Mesothelial cell of epicardium (in vitro differentiated cells): ENCODE results near the gene SMAD3. TPM values are rescaled to one million over a fixed set of nuclear protein-coding genes. Genes with fewer than 3 reads are reported as not detected.

ENCODE experiments used
- DNase-seq, 2 experiments: peaks; one replicate each; pipeline ENCODE4 v3.0.0; 2021; ENCODE audit warnings: low spot score in 2 of 2; ENCODE audit not compliant: unreplicated experiment in 2 of 2
- H3K27ac Mint-ChIP-seq: 2 replicates; pipeline ENCODE4 v1.8.0; 2021; ENCODE audit warnings: mixed read lengths
- H3K27me3 Mint-ChIP-seq: 2 replicates; pipeline ENCODE4 v1.8.0; 2021; ENCODE audit warnings: low read depth, mixed read lengths
- H3K36me3 Mint-ChIP-seq: 2 replicates; pipeline ENCODE4 v1.8.0; 2021; ENCODE audit warnings: mixed read lengths
- H3K4me1 Mint-ChIP-seq: 2 replicates; pipeline ENCODE4 v1.8.0; 2021; ENCODE audit warnings: mixed read lengths
- H3K4me3 Mint-ChIP-seq: 2 replicates; pipeline ENCODE4 v1.8.0; 2021; ENCODE audit warnings: mild to moderate bottlenecking, moderate library complexity, mixed read lengths
- H3K9me3 Mint-ChIP-seq: 2 replicates; pipeline ENCODE4 v1.8.0; 2021; ENCODE audit warnings: mixed read lengths
- CTCF ChIP-seq: fragments of 200-600 bp; sonication (generic); IDR thresholded peaks from one replicate; pipeline ENCODE4 v1.5.0; 2021; ENCODE audit warnings: antibody characterized with exemption; ENCODE audit not compliant: unreplicated experiment
- total RNA-seq: library from RNA; stranded (reverse); gene quantifications from 3 replicates; pipeline ENCODE4 v1.2.1, GENCODE V29; 2021

SMAD3 gene
- total RNA-seq, 1 donor from 2014 or later, result 96.2 TPM

- TF ChIP-seq CTCF, result no peak
- Mint-ChIP-seq H3K27me3 (peaks cover 2% of the 10 kb centered on the region), H3K4me3 (no peak overlapping the region), H3K36me3 (no peaks in the 10 kb centered on the region), H3K27ac (no peak overlapping the region), H3K9me3 (no peaks in the 10 kb centered on the region), H3K4me1 (peaks cover 8% of the 10 kb centered on the region)
- DNase-seq, result no peak
These were observed 6.3 kb upstream of the SMAD3 start for GRCh38 chr15:67059127-67059553.

DNA sequence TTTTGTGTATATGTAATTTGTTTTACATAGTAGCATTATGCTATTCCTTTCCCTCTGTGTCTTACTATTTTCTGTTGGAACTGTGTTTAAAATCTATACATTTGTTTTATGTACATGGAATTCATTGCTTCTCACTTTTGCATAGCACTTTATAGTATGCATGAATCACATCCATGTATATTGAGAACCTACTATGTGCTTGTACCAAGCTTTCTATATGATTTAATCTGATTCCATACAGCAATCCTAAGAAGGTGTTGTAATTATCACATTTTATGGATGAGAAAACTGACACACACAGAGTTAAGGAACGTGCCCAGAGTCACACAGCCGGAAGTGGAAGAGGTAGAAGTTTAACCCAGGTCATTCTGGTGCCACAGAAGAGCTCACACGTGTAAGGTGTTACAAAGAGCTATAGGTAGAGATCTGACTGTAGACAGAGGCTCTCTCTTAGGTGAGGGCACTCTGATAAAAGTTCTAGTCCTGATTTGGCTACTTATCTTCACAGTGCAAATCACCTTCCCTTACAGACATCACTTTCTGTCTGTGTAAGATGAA, 3.5 kb upstream of the SMAD3 start:
- no peak overlapping the region for H3K4me3 Mint-ChIP-seq
- peaks cover 2% of the 10 kb centered on the region for H3K27me3 Mint-ChIP-seq
- no peaks in the 10 kb centered on the region for H3K36me3 Mint-ChIP-seq
- H3K27ac Mint-ChIP-seq, result no peak overlapping the region
- H3K4me1 Mint-ChIP-seq, result peaks cover 16% of the 10 kb centered on the region
- H3K9me3 Mint-ChIP-seq, result no peaks in the 10 kb centered on the region
- no peak for DNase-seq
- TF ChIP-seq CTCF, result no peak

GRCh38 chr15:67062369-67062985, 2.9 kb upstream of the SMAD3 start:
- TF ChIP-seq CTCF, result no peak
- Mint-ChIP-seq H3K9me3 (no peaks in the 10 kb centered on the region), H3K27ac (no peak overlapping the region), H3K36me3 (no peaks in the 10 kb centered on the region), H3K4me1 (peaks cover 21% of the 10 kb centered on the region), H3K27me3 (peaks cover 2% of the 10 kb centered on the region), H3K4me3 (no peak overlapping the region)
- DNase-seq, result no peak

DNA sequence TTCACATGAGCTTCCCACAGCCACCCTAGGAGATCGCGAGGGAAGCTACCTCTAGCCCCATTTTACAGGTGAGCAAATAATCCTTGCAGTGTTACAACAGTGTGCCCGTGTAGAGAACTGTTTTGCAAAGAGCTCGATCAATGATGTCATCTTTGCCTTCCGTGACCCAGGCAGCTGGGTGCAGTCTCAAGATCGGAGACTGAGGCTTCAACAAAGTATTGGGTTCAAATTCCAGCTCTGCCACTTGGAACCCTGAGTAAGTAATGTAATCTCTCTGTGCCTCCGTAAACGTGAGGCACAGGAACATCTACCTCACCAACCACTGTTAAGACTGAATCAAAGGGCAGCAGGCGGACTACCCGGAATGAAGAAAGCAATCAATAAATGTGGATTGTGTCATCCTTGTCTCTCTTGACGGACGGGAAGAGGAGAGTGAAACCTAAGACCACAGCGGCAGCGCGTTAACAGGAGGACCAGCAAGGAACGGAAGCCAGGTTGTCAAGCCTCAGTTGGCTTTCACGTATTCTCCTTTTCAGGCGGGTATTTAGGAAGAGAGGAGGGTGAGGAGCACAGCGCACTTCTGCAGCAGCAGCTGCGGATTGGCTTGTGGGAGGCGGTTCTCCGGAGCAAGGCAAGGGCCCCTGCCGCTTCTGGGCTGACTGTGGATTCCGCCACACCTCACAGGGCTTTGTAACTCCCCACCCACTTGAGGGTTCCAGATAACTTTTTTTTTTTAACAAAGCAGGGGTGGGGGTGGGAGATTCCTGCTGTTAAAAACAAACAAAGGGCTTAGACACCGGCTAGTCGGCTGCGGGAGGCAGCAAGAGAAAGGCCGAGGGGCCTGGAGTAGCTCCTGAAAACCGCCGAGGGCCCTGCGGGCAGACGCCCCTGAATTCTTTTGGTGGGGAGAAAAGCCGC, 1.5 kb upstream of the SMAD3 start:
- Mint-ChIP-seq H3K27me3 (peaks cover 2% of the 10 kb centered on the region), H3K4me1 (peaks cover 35% of the 10 kb centered on the region)
- no peak for TF ChIP-seq CTCF

DNA sequence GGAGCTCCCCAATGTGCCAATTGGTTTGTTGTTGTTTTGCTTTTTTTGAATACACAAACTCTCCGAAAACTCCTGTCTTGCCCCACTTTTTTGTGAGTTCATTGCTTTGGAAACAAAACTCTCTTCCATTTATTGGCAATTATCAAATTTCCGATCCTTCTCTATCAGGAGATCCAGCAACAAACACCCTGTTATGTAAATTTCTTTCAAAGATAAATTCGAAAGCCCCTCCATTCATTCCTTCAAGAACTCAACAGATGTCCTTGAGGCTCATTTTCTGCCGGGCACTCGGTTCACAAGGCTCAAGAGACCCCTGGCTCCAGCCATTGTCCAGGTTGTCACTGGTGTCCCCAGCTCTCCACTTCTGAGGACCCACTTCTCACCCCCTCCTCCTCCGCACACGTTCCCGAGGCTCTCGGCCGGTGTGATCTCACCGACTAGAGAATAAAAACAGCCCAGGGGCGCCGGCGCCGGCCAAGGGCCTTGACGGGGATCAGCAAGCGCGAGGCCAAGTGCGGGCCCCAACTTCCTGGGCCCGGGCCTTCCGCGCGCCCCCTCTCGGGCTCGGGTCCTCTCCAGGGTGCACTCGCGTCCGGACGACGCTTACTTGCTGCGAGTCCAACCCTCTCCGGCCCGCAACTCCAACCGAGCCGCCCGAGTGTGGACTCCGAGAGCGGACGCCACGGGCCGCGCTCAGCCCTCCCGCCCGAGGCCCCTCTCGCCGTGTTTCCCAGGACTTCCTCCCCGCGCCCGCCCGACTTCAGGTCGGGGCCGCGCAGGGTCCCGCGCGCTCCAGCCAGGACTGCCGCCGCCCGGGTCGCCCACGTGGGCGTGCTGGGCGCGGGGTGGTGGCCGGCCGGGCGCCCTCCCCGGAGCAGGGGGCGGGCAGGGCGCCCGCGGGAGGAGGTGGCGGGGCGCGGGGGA, 533 bp upstream of the SMAD3 start:
- H3K4me3 Mint-ChIP-seq, result peak overlapping the region; percentile 64
- H3K27ac Mint-ChIP-seq, result peak overlapping the region; percentile 93
- peak; percentile 46 to 78 for DNase-seq
- H3K27me3 Mint-ChIP-seq, result peaks cover 2% of the 10 kb centered on the region
- no peaks in the 10 kb centered on the region for H3K36me3 Mint-ChIP-seq
- no peak for TF ChIP-seq CTCF
- peaks cover 42% of the 10 kb centered on the region for H3K4me1 Mint-ChIP-seq
- H3K9me3 Mint-ChIP-seq, result no peaks in the 10 kb centered on the region

More for the DNA sequence above, 1.5 kb upstream of the SMAD3 start:
- DNase-seq, result peak in 1 of 2 experiments; percentile 57
- Mint-ChIP-seq H3K36me3 (no peaks in the 10 kb centered on the region), H3K4me3 (peak overlapping the region; percentile 64), H3K27ac (peak overlapping the region; percentile 93), H3K9me3 (no peaks in the 10 kb centered on the region)
